HG03159 (cell line): ENCODE measurements around the gene MAP4K4.
"Not testable (repeated sequence)": the region's sequence is repeated elsewhere in the genome, so short reads cannot be mapped to it uniquely, and the experiment has no call there.

ENCODE experiments used
- ATAC-seq: cut with Tn5 transposase; IDR thresholded peaks from one replicate; pipeline ENCODE4 v1.9.1; 2021; ENCODE audit warnings: mild to moderate bottlenecking, moderate library complexity; ENCODE audit not compliant: unreplicated experiment

The MAP4K4 gene

GRCh38 chr2:101741775-101742520 lies 44.4 kb downstream of the MAP4K4 start:
- no peak for ATAC-seq

GRCh38 chr2:101742547-101742946 lies 45.0 kb downstream of the MAP4K4 start:
- ATAC-seq: no peak

GRCh38 chr2:101743288-101743687 lies 45.8 kb downstream of the MAP4K4 start:
- no peak for ATAC-seq

GRCh38 chr2:101744832-101745231 lies 47.3 kb downstream of the MAP4K4 start:
- ATAC-seq: no peak

- no peak for ATAC-seq
Observed at GRCh38 chr2:101745711-101746694, 48.5 kb downstream of the MAP4K4 start.

- ATAC-seq: no peak
Observed at GRCh38 chr2:101748000-101748399, 50.5 kb downstream of the MAP4K4 start.

- not testable (repeated sequence) for ATAC-seq
Observed at GRCh38 chr2:101748462-101748861, 51.0 kb downstream of the MAP4K4 start.

GRCh38 chr2:101750688-101751087 lies 53.2 kb downstream of the MAP4K4 start:
- ATAC-seq: no peak

GRCh38 chr2:101751276-101751815 lies 53.8 kb downstream of the MAP4K4 start:
- ATAC-seq: no peak

GRCh38 chr2:101751875-101752619 lies 54.5 kb downstream of the MAP4K4 start:
- peak; percentile 77 for ATAC-seq

GRCh38 chr2:101752716-101753616 lies 55.5 kb downstream of the MAP4K4 start:
- no peak for ATAC-seq

- ATAC-seq: peak; percentile 36
Observed at GRCh38 chr2:101753720-101754490, 56.4 kb downstream of the MAP4K4 start.

- ATAC-seq: no peak
Observed at GRCh38 chr2:101754618-101755017, 57.1 kb downstream of the MAP4K4 start.

- ATAC-seq: no peak
Observed at GRCh38 chr2:101756266-101756665, 58.8 kb downstream of the MAP4K4 start.

- ATAC-seq: peak; percentile 73
Observed at GRCh38 chr2:101758001-101758400, 60.5 kb downstream of the MAP4K4 start.

- no peak for ATAC-seq
Observed at GRCh38 chr2:101759162-101759561, 61.7 kb downstream of the MAP4K4 start.

- ATAC-seq: no peak
Observed at GRCh38 chr2:101762451-101763171, 65.1 kb downstream of the MAP4K4 start.
